ENCODE data around the gene DPH3.

DNA sequence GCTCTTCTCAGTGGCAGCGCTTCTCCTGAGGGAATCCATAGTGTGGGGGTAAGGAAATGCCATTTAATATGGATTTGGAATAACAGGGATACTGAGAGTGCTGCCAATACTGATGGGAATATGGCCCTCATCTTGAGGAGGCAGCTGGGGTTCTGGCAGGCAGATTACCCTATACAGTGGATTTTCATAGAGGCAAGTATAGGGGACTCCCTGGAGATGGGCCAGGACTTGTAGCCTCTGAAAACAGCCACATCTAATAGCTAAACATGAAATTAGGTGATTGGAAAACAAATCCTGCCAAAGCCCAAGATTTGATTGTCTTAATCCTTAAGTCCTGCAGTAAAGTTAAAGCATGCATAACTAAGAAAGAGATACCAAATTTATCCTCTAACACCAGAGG is 30.9 kb downstream of the DPH3 start:
- no peak for TF ChIP-seq CTCF (IDR thresholded peaks at IDR 0.05; ENCODE audit: insufficient read depth, low read depth, low read length)
- TF ChIP-seq EZH2 (IDR thresholded peaks at IDR 0.05; ENCODE audit: insufficient read depth, low read length) = no peak
